K562 (cell line): ENCODE data around the gene CCN5. TPM values are rescaled to one million over a fixed set of nuclear protein-coding genes. Genes with fewer than 3 reads are reported as not detected.

Source experiments
- ATAC-seq: fragments of 200-7000 bp; cut with Tn5 transposase; 3 replicates; pipeline ENCODE4 v1.9.1; 2020; ENCODE audit warnings: moderate library complexity
- BruUV-seq: library from RNA; stranded (reverse); fragments of 400-500 nt; replicated peaks from 2 replicates; lab custom pipeline; 2021; lab: Mats Ljungman, UMichigan
- CTCF ChIA-PET: fragments of 300-600 bp; formaldehyde crosslinking; extraction: SDS; loops from one replicate; lab custom pipeline; 2021; ENCODE audit warnings: low intra/inter-chr PET ratio; lab: Yijun Ruan, JAX
- POLR2A ChIA-PET: fragments of 300-600, 350-650 bp; sonication (Branson Sonifier 250); formaldehyde crosslinking; extraction: SDS; loops from one replicate; lab custom pipeline; 2021; ENCODE audit warnings: antibody characterized with exemption, inconsistent platforms; lab: Yijun Ruan, JAX
- DNase-seq, 4 experiments: peaks; one replicate each; pipeline versions ENCODE4 v3.0.0 to v3.0.0-alpha.2; 2011 to 2018; ENCODE audit warnings: low spot score in 3 of 4, mixed read lengths in 3 of 4; ENCODE audit errors: extremely low read depth in 1 of 4
- FAIRE-seq: peaks from 2 replicates; lab custom pipeline; 2011; peaks lifted over from hg19 to GRCh38; lab: Jason Lieb, UNC
- H2AFZ ChIP-seq: 2 replicates; pipeline ENCODE4 v1.6.0; 2011; ENCODE audit warnings: low read depth, low read length, control low read depth, inconsistent platforms
- H3K27ac ChIP-seq: fragments of 200-600 bp; 3 replicates; pipeline ENCODE4 v1.8.0; 2011; ENCODE audit warnings: low read depth, mild to moderate bottlenecking, control low read depth, inconsistent platforms, low read length, moderate library complexity, mixed read lengths; ENCODE audit errors: extremely low read depth
- H3K27me3 ChIP-seq, 2 experiments: fragments of 300-600 bp in 1 of 2; 2 replicates in 1 of 2; 3 replicates in 1 of 2; pipeline versions ENCODE4 v1.6.0 to v1.8.0; 2011; ENCODE audit warnings: inconsistent platforms in 2 of 2, low read length in 2 of 2, mild to moderate bottlenecking in 1 of 2, mixed read lengths in 1 of 2, moderate library complexity in 1 of 2; ENCODE audit not compliant: control insufficient read depth in 2 of 2, insufficient read depth in 2 of 2
- H3K36me3 ChIP-seq: fragments of 300-600 bp; 3 replicates; pipeline ENCODE4 v1.8.0; 2011; ENCODE audit warnings: mild to moderate bottlenecking, low read length, inconsistent platforms; ENCODE audit not compliant: control insufficient read depth, insufficient read depth
- H3K4me1 ChIP-seq, 2 experiments: fragments of 200-600 bp in 1 of 2; replicated peaks in 1 of 2; 2 replicates in 1 of 2; 3 replicates in 1 of 2; pipeline versions ENCODE4 v1.5.1 to v1.8.0; 2011; ENCODE audit warnings: inconsistent platforms in 2 of 2, low read length in 2 of 2, mild to moderate bottlenecking in 1 of 2, mixed read lengths in 1 of 2, moderate library complexity in 1 of 2; ENCODE audit not compliant: control insufficient read depth in 2 of 2, insufficient read depth in 2 of 2
- H3K4me2 ChIP-seq: 2 replicates; pipeline ENCODE4 v1.6.1; 2011; ENCODE audit warnings: low read length, control low read depth, inconsistent platforms, mixed read lengths; ENCODE audit not compliant: insufficient read depth
- H3K4me3 ChIP-seq: fragments of 200-600 bp; sonication (generic), shearing (Covaris generic); 2 replicates; pipeline ENCODE4 v1.5.1; 2016; ENCODE audit warnings: control low read depth, inconsistent platforms
- H3K79me2 ChIP-seq: fragments of 200-600 bp; 3 replicates; pipeline ENCODE4 v1.8.0; 2011; ENCODE audit warnings: low read length, inconsistent platforms; ENCODE audit not compliant: control insufficient read depth, insufficient read depth
- H3K9ac ChIP-seq, 2 experiments: 2 replicates each; pipeline versions ENCODE4 v1.6.0 to v1.6.1; 2011; ENCODE audit warnings: low read depth in 2 of 2, low read length in 2 of 2, control low read depth in 1 of 2, inconsistent platforms in 1 of 2, mild to moderate bottlenecking in 1 of 2, mixed read lengths in 1 of 2; ENCODE audit not compliant: insufficient read depth in 1 of 2
- H3K9me1 ChIP-seq: one replicate; pipeline ENCODE4 v1.6.0; 2011; ENCODE audit warnings: inconsistent platforms, mild to moderate bottlenecking, low read length, moderate library complexity; ENCODE audit not compliant: control insufficient read depth, insufficient read depth
- H3K9me3 ChIP-seq: replicated peaks from 2 replicates; pipeline ENCODE4 v1.5.1; 2011; ENCODE audit warnings: low read depth, low read length, inconsistent platforms; ENCODE audit not compliant: control insufficient read depth, insufficient read depth
- H4K20me1 ChIP-seq: replicated peaks from 2 replicates; pipeline ENCODE4 v1.6.1; 2011; ENCODE audit warnings: low read length, inconsistent platforms, mixed read lengths; ENCODE audit not compliant: control insufficient read depth, insufficient read depth
- RBBP5 ChIP-seq: fragments of 200-600 bp; sonication (generic); IDR thresholded peaks from 2 replicates; pipeline ENCODE4 v1.6.1; 2012; ENCODE audit warnings: borderline replicate concordance, mild to moderate bottlenecking, low read length, control low read depth, inconsistent platforms; ENCODE audit not compliant: insufficient read depth, poor library complexity, severe bottlenecking
- WGBS: fragments of 100-300 bp; shearing (Covaris generic); methylation state at CpG from one replicate; pipeline ENCODE4 v1.1.6; 2016; ENCODE audit warnings: low coverage, mixed read lengths; ENCODE audit not compliant: insufficient coverage; ENCODE audit errors: missing lambda C conversion rate; 5-methylcytosine and 5-hydroxymethylcytosine counted together
- in situ Hi-C: fragments of 300-500 bp; cut with MboI; formaldehyde crosslinking; loops from 4 replicates; pipeline ENCODE4 v1.15.0; 2018; ENCODE audit warnings: inconsistent platforms, mixed read lengths
- intact Hi-C: fragments of 100-400 bp; cut with micrococcal nuclease; formaldehyde crosslinking; loops from 2 replicates; pipeline ENCODE4 v1.14.2; 2022
- polyA plus RNA-seq, 8 experiments: library from polyadenylated mRNA; depleted of rRNA in 4 of 8; stranded (reverse) in 5 of 8; unstranded in 3 of 8; fragments of >200 nt; fragmentation: Nextera tagmentation in 2 of 8; fragmentation: Illumina TruSeq in 1 of 8; extraction: Ambion mirVana in 2 of 8; extraction: Trizol in 1 of 8; gene quantifications; 2 replicates each; pipeline versions ENCODE4 v1.2.1 to v1.2.3, GENCODE V29; 2011 to 2014; ENCODE audit warnings: inconsistent platforms in 1 of 8, missing spikeins in 1 of 8
- total RNA-seq, 7 experiments: library from RNA; depleted of rRNA in 6 of 7; stranded (reverse); fragments of >200 nt in 6 of 7; fragmentation: Illumina TruSeq in 2 of 7; extraction: Trizol in 2 of 7; gene quantifications; 2 replicates each; pipeline versions ENCODE4 v1.2.1 to v1.2.3, GENCODE V29; 2011 to 2021; ENCODE audit warnings: low replicate concordance in 1 of 7
- TF ChIP-seq, protein P1 (sequence below): fragments of 450-650 bp; IDR thresholded peaks from 2 replicates; pipeline ENCODE4 v1.6.1; 2014; ENCODE audit warnings: low read depth, mild to moderate bottlenecking, moderate library complexity, borderline replicate concordance

The CCN5 gene
- total and polyA plus RNA-seq, 9 of the 15 experiments (the other 6 are each of a cell fraction or from before 2014, with no cell fraction given) = not detected

DNA sequence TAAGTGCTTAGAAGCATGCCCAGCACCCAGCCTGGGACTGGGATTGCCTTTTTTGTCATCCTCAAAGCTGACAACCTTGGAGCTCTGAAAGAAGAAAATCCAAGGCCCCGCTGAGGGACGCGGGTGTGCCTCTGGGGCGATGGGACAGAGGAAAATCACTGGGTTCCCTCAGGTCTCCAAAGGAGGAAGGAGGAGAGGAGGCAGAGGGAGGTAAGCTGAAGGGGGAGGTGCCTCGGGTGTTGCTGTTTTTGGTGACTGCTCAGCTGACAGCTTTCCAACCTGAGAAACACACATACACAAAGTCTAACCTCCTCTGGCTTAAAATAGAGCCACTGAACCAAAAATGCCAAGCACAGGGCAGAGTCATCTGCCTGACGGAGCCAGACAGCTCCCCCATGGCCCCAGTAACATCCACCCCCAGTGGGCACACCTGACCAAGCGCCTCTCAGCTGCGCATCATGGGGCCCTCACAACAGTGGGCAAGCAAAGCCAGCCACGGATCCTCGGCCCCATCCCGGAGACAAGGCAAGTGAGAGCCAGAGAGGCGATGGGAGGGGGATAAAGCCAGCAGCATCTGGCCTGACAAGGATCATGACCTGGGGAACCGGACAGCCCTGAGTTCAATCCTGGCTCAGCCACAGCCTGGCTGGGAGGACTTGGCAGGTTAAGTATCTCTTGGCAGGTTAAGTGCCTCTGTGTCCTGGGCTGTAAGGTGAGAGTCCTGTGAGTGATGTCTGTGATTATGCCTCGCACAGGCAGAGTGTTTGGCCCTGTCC, 27.3 kb downstream of the CCN5 start:
- ATAC-seq = no peak
- Histone ChIP-seq H3K4me1 (peaks cover 3 to 10% of the 10 kb centered on the region in 2 experiments; a peak in 3 of 5 replicates), H3K9me3 (no peaks in the 10 kb centered on the region), H3K79me2 (no peaks in the 10 kb centered on the region), H3K9me1 (no peaks in the 10 kb centered on the region), H3K27ac (no peak overlapping the region), H3K36me3 (no peaks in the 10 kb centered on the region), H2AFZ (no peak overlapping the region), H3K9ac (no peak overlapping the region), H4K20me1 (no peaks in the 10 kb centered on the region), H3K27me3 (peaks cover 0 to 9% of the 10 kb centered on the region in 2 experiments; a peak in 3 of 5 replicates), H3K4me3 (no peak overlapping the region), H3K4me2 (no peak overlapping the region)
- POLR2A ChIA-PET = no interaction called here
- TF ChIP-seq RBBP5 = no peak
- TF ChIP-seq, protein P1, sequence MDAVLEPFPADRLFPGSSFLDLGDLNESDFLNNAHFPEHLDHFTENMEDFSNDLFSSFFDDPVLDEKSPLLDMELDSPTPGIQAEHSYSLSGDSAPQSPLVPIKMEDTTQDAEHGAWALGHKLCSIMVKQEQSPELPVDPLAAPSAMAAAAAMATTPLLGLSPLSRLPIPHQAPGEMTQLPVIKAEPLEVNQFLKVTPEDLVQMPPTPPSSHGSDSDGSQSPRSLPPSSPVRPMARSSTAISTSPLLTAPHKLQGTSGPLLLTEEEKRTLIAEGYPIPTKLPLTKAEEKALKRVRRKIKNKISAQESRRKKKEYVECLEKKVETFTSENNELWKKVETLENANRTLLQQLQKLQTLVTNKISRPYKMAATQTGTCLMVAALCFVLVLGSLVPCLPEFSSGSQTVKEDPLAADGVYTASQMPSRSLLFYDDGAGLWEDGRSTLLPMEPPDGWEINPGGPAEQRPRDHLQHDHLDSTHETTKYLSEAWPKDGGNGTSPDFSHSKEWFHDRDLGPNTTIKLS = no peak
- intact Hi-C loops = no loop called here
- no peak for DNase-seq
- CTCF ChIA-PET = interaction anchor here (0.7 kb wide), 1 partner anchor 146 kb away, joined by 4 read pairs; no protein-coding TSS in a partner anchor
- 22% methylated on average over 13 of the region's 14 CpGs for WGBS
- BruUV-seq = no TSS peak
- in situ Hi-C loops = loop anchor here (5.0 to 10.0 kb wide), 2 partner anchors 55 to 122 kb away; no protein-coding TSS in a partner anchor
- no peak for FAIRE-seq
